HCT116 (cell line): ENCODE results near the gene TACC2. TPM values are rescaled to one million over a fixed set of nuclear protein-coding genes. Genes with fewer than 3 reads are reported as not detected.
A peak's percentile ranks its signal among the peaks of the same experiment; 100 is the strongest.

Experiments
- ATAC-seq: fragments of 200-7000 bp; cut with Tn5 transposase; 2 replicates; pipeline ENCODE4 v1.9.1; 2020; ENCODE audit warnings: mild to moderate bottlenecking, moderate library complexity
- BruUV-seq: library from RNA; stranded (reverse); fragments of 400-500 nt; replicated peaks from 2 replicates; lab custom pipeline; 2021; lab: Mats Ljungman, UMichigan
- CTCF ChIA-PET: fragments of 300-600 bp; sonication (Branson Sonifier 250); formaldehyde crosslinking; loops from one replicate; lab custom pipeline; 2021; ENCODE audit warnings: antibody characterized with exemption; lab: Charles Lee
- POLR2A ChIA-PET: fragments of 300-600, 350-600 bp; sonication (Branson Sonifier 250); formaldehyde crosslinking; loops from one replicate; lab custom pipeline; 2021; ENCODE audit warnings: antibody characterized with exemption; lab: Charles Lee
- RAD21 ChIA-PET, 2 experiments: fragments of 300-600 bp; sonication (Branson Sonifier 250); formaldehyde crosslinking; loops; one replicate each; lab custom pipeline; 2023; ENCODE audit warnings: low total read pairs in 2 of 2; ENCODE audit not compliant: uncharacterized antibody in 2 of 2, unreplicated experiment in 2 of 2, low non-redundant PET in 1 of 2; lab: Charles Lee
- DNase-seq: peaks from one replicate; pipeline ENCODE4 v3.0.0-alpha.2; 2010; ENCODE audit warnings: low read depth, low spot score
- H2AFZ ChIP-seq: fragments of 200-600 bp; shearing (Covaris generic), sonication (generic); 2 replicates; pipeline ENCODE4 v1.6.1; 2017; ENCODE audit warnings: low read depth, mixed run types, mixed read lengths, antibody characterized with exemption, low read length; ENCODE audit not compliant: poor library complexity, severe bottlenecking
- H3K27ac ChIP-seq: 2 replicates; pipeline ENCODE4 v1.5.1; 2012; ENCODE audit warnings: low read depth, low read length
- H3K27me3 ChIP-seq: fragments of 200-600 bp; sonication (generic); 2 replicates; pipeline ENCODE4 v1.6.1; 2016; ENCODE audit warnings: mixed run types, low read length, mixed read lengths; ENCODE audit not compliant: insufficient read depth
- H3K36me3 ChIP-seq, 2 experiments: fragments of 200-500 bp in 1 of 2; fragments of 200-600 bp in 1 of 2; sonication (Bioruptor generic) in 1 of 2; sonication (generic) in 1 of 2; 2 replicates each; pipeline versions ENCODE4 v1.5.1 to v1.6.1; 2014 to 2016; ENCODE audit warnings: low read length in 2 of 2, inconsistent platforms in 1 of 2, mixed read lengths in 1 of 2, mixed run types in 1 of 2; ENCODE audit not compliant: insufficient read depth in 2 of 2, control insufficient read depth in 1 of 2
- H3K4me1 ChIP-seq, 2 experiments: fragments of 200-600 bp in 1 of 2; sonication (generic) in 1 of 2; 2 replicates each; pipeline versions ENCODE4 v1.5.1 to v1.6.1; 2012 to 2017; ENCODE audit warnings: low read length in 2 of 2, inconsistent platforms in 1 of 2, mild to moderate bottlenecking in 1 of 2, mixed read lengths in 1 of 2, mixed run types in 1 of 2, moderate library complexity in 1 of 2; ENCODE audit not compliant: insufficient read depth in 2 of 2, control insufficient read depth in 1 of 2
- H3K4me2 ChIP-seq: fragments of 200-600 bp; sonication (generic); 2 replicates; pipeline ENCODE4 v1.6.1; 2017; ENCODE audit warnings: mixed run types, low read length, mixed read lengths
- H3K4me3 ChIP-seq, 2 experiments: fragments of 200-600 bp in 1 of 2; sonication (generic) in 1 of 2; replicated peaks in 1 of 2; 2 replicates each; pipeline ENCODE4 v1.5.1; 2011 to 2016; ENCODE audit warnings: low read length in 2 of 2, control low read depth in 1 of 2, low read depth in 1 of 2, mild to moderate bottlenecking in 1 of 2, mixed read lengths in 1 of 2, mixed run types in 1 of 2
- H3K79me2 ChIP-seq: fragments of 200-600 bp; sonication (generic); 2 replicates; pipeline ENCODE4 v1.6.1; 2017; ENCODE audit warnings: mild to moderate bottlenecking, mixed run types, low read length, moderate library complexity, mixed read lengths; ENCODE audit not compliant: insufficient read depth
- H3K9ac ChIP-seq: fragments of 200-600 bp; sonication (generic); 2 replicates; pipeline ENCODE4 v1.6.1; 2016; ENCODE audit warnings: low read length, mixed read lengths
- H3K9me2 ChIP-seq: fragments of 200-600 bp; sonication (generic), shearing (Covaris generic); 2 replicates; pipeline ENCODE4 v1.6.1; 2017; ENCODE audit warnings: mixed run types, mild to moderate bottlenecking, moderate library complexity; ENCODE audit not compliant: insufficient read depth
- H3K9me3 ChIP-seq, 2 experiments: fragments of 200-500 bp in 1 of 2; fragments of 200-600 bp in 1 of 2; sonication (Bioruptor generic) in 1 of 2; sonication (generic) in 1 of 2; 2 replicates each; pipeline ENCODE4 v1.6.1; 2014 to 2017; ENCODE audit warnings: low read length in 2 of 2, mixed read lengths in 2 of 2, inconsistent platforms in 1 of 2, low read depth in 1 of 2, mild to moderate bottlenecking in 1 of 2, mixed run types in 1 of 2, moderate library complexity in 1 of 2; ENCODE audit not compliant: control insufficient read depth in 1 of 2, insufficient read depth in 1 of 2
- H4K20me1 ChIP-seq: fragments of 200-600 bp; sonication (generic), shearing (Covaris generic); 2 replicates; pipeline ENCODE4 v1.6.1; 2017; ENCODE audit warnings: mixed run types, mild to moderate bottlenecking, moderate library complexity; ENCODE audit not compliant: insufficient read depth
- CBX3 ChIP-seq: IDR thresholded peaks from 2 replicates; pipeline ENCODE4 v1.6.1; 2012; ENCODE audit warnings: low read depth
- CEBPB ChIP-seq: IDR thresholded peaks from 2 replicates; pipeline ENCODE4 v1.6.1; 2012; ENCODE audit warnings: low read depth
- EZH2 ChIP-seq: fragments of 200-600 bp; sonication (generic); IDR thresholded peaks from 2 replicates; pipeline ENCODE4 v1.6.1; 2017; ENCODE audit warnings: antibody characterized with exemption, mixed run types
- EZH2phosphoT487 ChIP-seq: fragments of 200-600 bp; IDR thresholded peaks from 2 replicates; pipeline ENCODE4 v1.6.1; 2018; ENCODE audit warnings: antibody characterized with exemption, borderline replicate concordance
- FOSL1 ChIP-seq: IDR thresholded peaks from 2 replicates; pipeline ENCODE4 v1.6.1; 2012; ENCODE audit warnings: low read depth
- MAX ChIP-seq: IDR thresholded peaks from 2 replicates; pipeline ENCODE4 v1.6.1; 2012
- POLR2A ChIP-seq: IDR thresholded peaks from 2 replicates; pipeline ENCODE4 v1.7.0; 2011; ENCODE audit warnings: borderline replicate concordance; ENCODE audit not compliant: insufficient read depth, insufficient read length; ENCODE audit errors: extremely low read depth
- RAD21 ChIP-seq: IDR thresholded peaks from 2 replicates; pipeline ENCODE4 v1.6.1; 2012; ENCODE audit warnings: low read depth, mild to moderate bottlenecking
- REST ChIP-seq: IDR thresholded peaks from 2 replicates; pipeline ENCODE4 v1.6.1; 2012; ENCODE audit warnings: low read depth
- SIN3A ChIP-seq: IDR thresholded peaks from 2 replicates; pipeline ENCODE4 v1.6.1; 2012; ENCODE audit warnings: low read depth
- SP1 ChIP-seq: IDR thresholded peaks from 2 replicates; pipeline ENCODE4 v1.6.1; 2012; ENCODE audit warnings: low read depth
- SRF ChIP-seq: IDR thresholded peaks from 2 replicates; pipeline ENCODE4 v1.6.1; 2012; ENCODE audit warnings: low read depth
- TCF7L2 ChIP-seq: IDR thresholded peaks from 2 replicates; pipeline ENCODE4 v1.7.0; 2011; ENCODE audit warnings: borderline replicate concordance, inconsistent platforms; ENCODE audit not compliant: insufficient read depth, insufficient read length; ENCODE audit errors: extremely low read depth
- YY1 ChIP-seq: IDR thresholded peaks from 2 replicates; pipeline ENCODE4 v1.6.1; 2011; ENCODE audit warnings: low read length, low read depth, moderate library complexity, mild to moderate bottlenecking; ENCODE audit not compliant: insufficient replicate concordance; ENCODE audit errors: extremely low read depth
- ZBTB33 ChIP-seq: IDR thresholded peaks from 2 replicates; pipeline ENCODE4 v1.6.1; 2011; ENCODE audit warnings: mild to moderate bottlenecking, low read length, moderate library complexity; ENCODE audit not compliant: insufficient replicate concordance; ENCODE audit errors: extremely low read depth
- ZFX ChIP-seq: fragments of 450-650 bp; IDR thresholded peaks from 2 replicates; pipeline ENCODE4 v1.6.1; 2017
- ZNF274 ChIP-seq: fragments of 200-500 bp; sonication (Bioruptor generic); IDR thresholded peaks from 2 replicates; pipeline ENCODE4 v1.6.1; 2014; ENCODE audit warnings: mild to moderate bottlenecking, low read depth, low read length, inconsistent platforms
- intact Hi-C: fragments of 100-400 bp; cut with micrococcal nuclease; formaldehyde crosslinking; loops from 2 replicates; pipeline ENCODE4 v1.10.0; 2022
- total RNA-seq: library from RNA; stranded (reverse); gene quantifications from one replicate; pipeline ENCODE4 v1.2.1, GENCODE V29; 2021; ENCODE audit not compliant: unreplicated experiment

TACC2 gene
- total RNA-seq, 1 experiment from 2014 or later: 38.6 TPM

- Histone ChIP-seq H3K36me3 (peaks cover 0 to 3% of the 10 kb centered on the region in 2 experiments; a peak in 2 of 4 replicates), H3K9me2 (no peaks in the 10 kb centered on the region), H3K4me2 (no peak overlapping the region), H3K9ac (no peak overlapping the region), H3K27me3 (no peaks in the 10 kb centered on the region), H3K4me3 (no peak overlapping the region), H4K20me1 (no peaks in the 10 kb centered on the region), H2AFZ (no peak overlapping the region), H3K4me1 (no peaks in the 10 kb centered on the region), H3K9me3 (no peaks in the 10 kb centered on the region), H3K27ac (no peak overlapping the region), H3K79me2 (no peaks in the 10 kb centered on the region)
- intact Hi-C loops: no loop called here
- ATAC-seq (peak; percentile 25; the same call in 1 of the 2 replicates), DNase-seq (no peak)
- TF ChIP-seq SRF (no peak), ZNF274 (no peak), EZH2 (no peak), RAD21 (peak; percentile 46; the same call in 1 of the 2 replicates), CEBPB (no peak), ZFX (no peak)
- no TSS peak for BruUV-seq
- CTCF ChIA-PET: no interaction called here
- RAD21 ChIA-PET: no interaction called here
- POLR2A ChIA-PET: no interaction called here
Measured at GRCh38 chr10:122213766-122214165, 224.8 kb downstream of the TACC2 start.

GRCh38 chr10:122216047-122216446 is 227.1 kb downstream of the TACC2 start:
- Histone ChIP-seq H3K27ac (no peak overlapping the region), H3K4me1 (no peaks in the 10 kb centered on the region), H3K4me3 (no peak overlapping the region), H3K36me3 (peaks cover 0 to 3% of the 10 kb centered on the region in 2 experiments; a peak in 1 of 4 replicates), H3K9me2 (no peaks in the 10 kb centered on the region), H2AFZ (no peak overlapping the region), H3K79me2 (no peaks in the 10 kb centered on the region), H4K20me1 (no peaks in the 10 kb centered on the region), H3K9ac (no peak overlapping the region), H3K4me2 (no peak overlapping the region), H3K27me3 (no peaks in the 10 kb centered on the region), H3K9me3 (no peaks in the 10 kb centered on the region)
- no peak for DNase-seq
- BruUV-seq: no TSS peak
- no peak for ATAC-seq
- RAD21 ChIA-PET: no interaction called here
- POLR2A ChIA-PET: no interaction called here
- intact Hi-C loops: no loop called here
- CTCF ChIA-PET: no interaction called here
- no peak for TF ChIP-seq MAX
- TF ChIP-seq TCF7L2: no peak
- TF ChIP-seq ZBTB33: no peak
- no peak for TF ChIP-seq RAD21
- no peak for TF ChIP-seq REST
- no peak for TF ChIP-seq POLR2A
- TF ChIP-seq ZNF274: no peak
- no peak for TF ChIP-seq YY1
- no peak for TF ChIP-seq SIN3A
- TF ChIP-seq EZH2phosphoT487: no peak
- no peak for TF ChIP-seq ZFX
- no peak for TF ChIP-seq FOSL1
- no peak for TF ChIP-seq CBX3
- TF ChIP-seq SP1: no peak
- TF ChIP-seq CEBPB: no peak
